IMR-90 (cell line): ENCODE results near the gene TMEM143. TPM values are rescaled to one million over a fixed set of nuclear protein-coding genes. Genes with fewer than 3 reads are reported as not detected.

Experiments
- ATAC-seq: fragments of 200-7000 bp; cut with Tn5 transposase; 2 replicates; pipeline ENCODE4 v1.9.1; 2020; ENCODE audit warnings: low read depth, mild to moderate bottlenecking, moderate library complexity
- BruUV-seq: library from RNA; stranded (reverse); fragments of 400-500 nt; replicated peaks from 2 replicates; lab custom pipeline; 2021; lab: Mats Ljungman, UMichigan
- CTCF ChIA-PET: fragments of 300-600 bp; formaldehyde crosslinking; extraction: SDS; loops from one replicate; lab custom pipeline; 2021; ENCODE audit warnings: antibody characterized with exemption; lab: Yijun Ruan, JAX
- POLR2A ChIA-PET: fragments of 300-600 bp; sonication (Branson Sonifier 250); formaldehyde crosslinking; loops from one replicate; lab custom pipeline; 2022; ENCODE audit warnings: antibody characterized with exemption; ENCODE audit not compliant: unreplicated experiment; lab: Charles Lee
- DNase-seq: peaks from one replicate; pipeline ENCODE4 v3.0.0; 2013
- H2AFZ ChIP-seq: replicated peaks from 2 replicates; pipeline ENCODE3; 2013; ENCODE audit warnings: low read length, mild to moderate bottlenecking; ENCODE audit not compliant: poor library complexity
- H2AK5ac ChIP-seq: 2 replicates; pipeline ENCODE4 v1.6.1; 2013; ENCODE audit warnings: low read depth, low read length, inconsistent platforms
- H2AK9ac ChIP-seq: replicated peaks from 2 replicates; pipeline ENCODE3; 2013; ENCODE audit warnings: mild to moderate bottlenecking, low read depth, low read length, moderate library complexity; ENCODE audit not compliant: poor library complexity
- H2BK120ac ChIP-seq: 2 replicates; pipeline ENCODE4 v1.6.1; 2013; ENCODE audit warnings: low read depth, low read length, inconsistent platforms
- H2BK15ac ChIP-seq: 3 replicates; pipeline ENCODE4 v1.6.1; 2013; ENCODE audit warnings: low read depth, low read length, inconsistent platforms
- H2BK20ac ChIP-seq: 2 replicates; pipeline ENCODE4 v1.6.1; 2013; ENCODE audit warnings: low read depth, mild to moderate bottlenecking, inconsistent platforms, low read length, moderate library complexity
- H2BK5ac ChIP-seq: 2 replicates; pipeline ENCODE4 v1.6.1; 2013; ENCODE audit warnings: mild to moderate bottlenecking, low read depth, low read length, inconsistent platforms; ENCODE audit not compliant: poor library complexity, severe bottlenecking
- H3K14ac ChIP-seq: replicated peaks from 2 replicates; pipeline ENCODE4 v1.6.1; 2013; ENCODE audit warnings: low read depth, low read length, inconsistent platforms
- H3K18ac ChIP-seq: 2 replicates; pipeline ENCODE4 v1.6.1; 2013; ENCODE audit warnings: low read depth, low read length, control low read depth
- H3K23ac ChIP-seq: 2 replicates; pipeline ENCODE4 v1.6.1; 2013; ENCODE audit warnings: low read depth, low read length, inconsistent platforms
- H3K27ac ChIP-seq: 2 replicates; pipeline ENCODE4 v1.5.1; 2013; ENCODE audit warnings: mild to moderate bottlenecking, control low read depth, low read length; ENCODE audit not compliant: insufficient read depth
- H3K27me3 ChIP-seq: 2 replicates; pipeline ENCODE4 v1.6.1; 2013; ENCODE audit warnings: low read length; ENCODE audit not compliant: control insufficient read depth, insufficient read depth
- H3K36me3 ChIP-seq: 2 replicates; pipeline ENCODE4 v1.6.1; 2013; ENCODE audit warnings: low read length, mixed read lengths; ENCODE audit not compliant: control insufficient read depth, insufficient read depth
- H3K4ac ChIP-seq: 2 replicates; pipeline ENCODE4 v1.6.1; 2013; ENCODE audit warnings: low read depth, low read length, inconsistent platforms
- H3K4me1 ChIP-seq: 2 replicates; pipeline ENCODE4 v1.6.1; 2013; ENCODE audit warnings: low read length, mixed read lengths; ENCODE audit not compliant: control insufficient read depth, insufficient read depth
- H3K4me2 ChIP-seq: 2 replicates; pipeline ENCODE4 v1.6.1; 2013; ENCODE audit warnings: low read depth, mild to moderate bottlenecking, control low read depth, low read length, moderate library complexity
- H3K4me3 ChIP-seq: 2 replicates; pipeline ENCODE4 v1.5.1; 2013; ENCODE audit warnings: low read depth, mild to moderate bottlenecking, control low read depth, low read length, moderate library complexity; ENCODE audit not compliant: insufficient read depth
- H3K56ac ChIP-seq: 2 replicates; pipeline ENCODE4 v1.6.1; 2013; ENCODE audit warnings: low read length, inconsistent platforms; ENCODE audit not compliant: insufficient read depth; ENCODE audit errors: extremely low read depth
- H3K79me1 ChIP-seq, 2 experiments: 2 replicates each; pipeline ENCODE4 v1.6.1; 2013; ENCODE audit warnings: low read length in 2 of 2, inconsistent platforms in 1 of 2, low read depth in 1 of 2
- H3K9ac ChIP-seq: 2 replicates; pipeline ENCODE4 v1.6.1; 2013; ENCODE audit warnings: low read depth, low read length, control low read depth
- H3K9me1 ChIP-seq: 2 replicates; pipeline ENCODE4 v1.6.1; 2013; ENCODE audit warnings: low read length, inconsistent platforms; ENCODE audit not compliant: insufficient read depth
- H3K9me3 ChIP-seq: 2 replicates; pipeline ENCODE4 v1.6.1; 2013; ENCODE audit warnings: low read length; ENCODE audit not compliant: control insufficient read depth, insufficient read depth
- H4K20me1 ChIP-seq: 2 replicates; pipeline ENCODE4 v1.6.1; 2013; ENCODE audit warnings: low read length, inconsistent platforms; ENCODE audit not compliant: insufficient read depth
- H4K5ac ChIP-seq: 2 replicates; pipeline ENCODE4 v1.6.1; 2013; ENCODE audit warnings: mild to moderate bottlenecking, low read depth, low read length, control low read depth
- H4K8ac ChIP-seq, 2 experiments: 2 replicates each; pipeline ENCODE4 v1.6.1; 2013; ENCODE audit warnings: low read depth in 2 of 2, low read length in 2 of 2, control low read depth in 1 of 2, inconsistent platforms in 1 of 2
- H4K91ac ChIP-seq: 2 replicates; pipeline ENCODE4 v1.6.1; 2013; ENCODE audit warnings: low read depth, low read length, inconsistent platforms; ENCODE audit not compliant: insufficient read depth
- BHLHE40 ChIP-seq: fragments of 150-350 bp; IDR thresholded peaks from 2 replicates; pipeline ENCODE4 v1.6.1; 2016; ENCODE audit warnings: mild to moderate bottlenecking, low read depth, low read length
- MAZ ChIP-seq: IDR thresholded peaks from 2 replicates; pipeline ENCODE4 v1.6.1; 2012; ENCODE audit warnings: low read depth, mild to moderate bottlenecking, low read length, improper control_type of control experiment, moderate library complexity, borderline replicate concordance
- WGBS, 2 experiments: methylation state at CpG; one replicate each; pipeline versions ENCODE4 v1.1.5 to v1.1.7; 2013; ENCODE audit warnings: missing lambda C conversion rate in 2 of 2; ENCODE audit not compliant: insufficient read length in 1 of 2; ENCODE audit errors: extremely low coverage in 2 of 2; 5-methylcytosine and 5-hydroxymethylcytosine counted together
- dilution Hi-C: fragments of 300-500 bp; cut with HindIII; formaldehyde crosslinking; loops from one replicate; pipeline ENCODE4 v1.14.3; 2018; ENCODE audit warnings: low sequenced_read_pairs; ENCODE audit not compliant: unreplicated experiment
- in situ Hi-C: fragments of 300-500 bp; cut with MboI; formaldehyde crosslinking; loops from 3 replicates; pipeline ENCODE4 v1.14.3; 2019; ENCODE audit warnings: low sequenced_read_pairs, inconsistent platforms, mixed read lengths
- intact Hi-C: fragments of 100-400 bp; cut with micrococcal nuclease; formaldehyde crosslinking; loops from 2 replicates; pipeline ENCODE4 v1.10.0; 2022
- polyA plus RNA-seq, 3 experiments: library from polyadenylated mRNA; depleted of rRNA; stranded (reverse); fragments of >200 nt; gene quantifications; 2 replicates each; pipeline ENCODE4 v1.2.3, GENCODE V29; 2012; ENCODE audit warnings: low replicate concordance in 1 of 3
- total RNA-seq: library from RNA; depleted of rRNA; stranded (reverse); fragments of >200 nt; gene quantifications from 2 replicates; pipeline ENCODE4 v1.2.3, GENCODE V29; 2012

TMEM143 gene
- total and polyA plus RNA-seq, 2 of the 4 experiments (the other 2 are of a cell fraction), result 1.3 to 7.6 TPM

- Histone ChIP-seq H3K56ac (no peak overlapping the region), H4K91ac (no peak overlapping the region), H3K9ac (no peak overlapping the region), H3K4me3 (no peak overlapping the region), H3K14ac (no peak overlapping the region), H2AK9ac (no peak overlapping the region), H3K4me2 (no peak overlapping the region), H3K79me1 (peaks cover 20 to 62% of the 10 kb centered on the region in 2 experiments), H2BK20ac (no peak overlapping the region), H3K36me3 (peaks cover 50% of the 10 kb centered on the region), H2AFZ (no peak overlapping the region), H3K4ac (no peak overlapping the region), H4K5ac (no peak overlapping the region), H3K18ac (no peak overlapping the region), H3K27ac (no peak overlapping the region), H3K9me3 (no peaks in the 10 kb centered on the region), H4K20me1 (peaks cover 13% of the 10 kb centered on the region; the same call in 1 of the 2 replicates), H2AK5ac (no peak overlapping the region), H2BK5ac (no peak overlapping the region), H3K23ac (no peak overlapping the region), H3K9me1 (peaks cover 4% of the 10 kb centered on the region; the same call in 1 of the 2 replicates), H3K27me3 (no peaks in the 10 kb centered on the region), H2BK15ac (no peak overlapping the region), H4K8ac (no peak overlapping the region), H3K4me1 (peaks cover 4% of the 10 kb centered on the region; the same call in 1 of the 2 replicates), H2BK120ac (no peak overlapping the region)
- TF ChIP-seq MAZ, result no peak
- no peak for TF ChIP-seq BHLHE40
- no peak for DNase-seq
- no CpG with 5 or more reads among the region's 3 CpGs for WGBS, 2 experiments
- intact Hi-C loops, result no loop called here
- ChIA-PET CTCF (interaction anchor here (0.7 kb wide), 1 partner anchor 54 kb away, joined by 3 read pairs; no protein-coding TSS in a partner anchor), POLR2A (no interaction called here)
- dilution Hi-C loops, result no loop called here
- BruUV-seq, result no TSS peak
- ATAC-seq, result no peak
- in situ Hi-C loops, result no loop called here
Observed at GRCh38 chr19:48386981-48387380, 23.2 kb upstream of the TMEM143 start.
